GM18505 (cell line): ENCODE results near the gene NPLOC4.
A peak's percentile ranks its signal among the peaks of the same experiment; 100 is the strongest.

Source experiments
- ATAC-seq: cut with Tn5 transposase; IDR thresholded peaks from one replicate; pipeline ENCODE4 v1.9.1; 2021; ENCODE audit not compliant: unreplicated experiment
- POLR2A ChIP-seq: IDR thresholded peaks from 4 replicates; pipeline ENCODE4 v1.6.1; 2011; ENCODE audit warnings: borderline replicate concordance; ENCODE audit not compliant: insufficient read depth, insufficient read length; ENCODE audit errors: extremely low read depth

NPLOC4 gene

DNA sequence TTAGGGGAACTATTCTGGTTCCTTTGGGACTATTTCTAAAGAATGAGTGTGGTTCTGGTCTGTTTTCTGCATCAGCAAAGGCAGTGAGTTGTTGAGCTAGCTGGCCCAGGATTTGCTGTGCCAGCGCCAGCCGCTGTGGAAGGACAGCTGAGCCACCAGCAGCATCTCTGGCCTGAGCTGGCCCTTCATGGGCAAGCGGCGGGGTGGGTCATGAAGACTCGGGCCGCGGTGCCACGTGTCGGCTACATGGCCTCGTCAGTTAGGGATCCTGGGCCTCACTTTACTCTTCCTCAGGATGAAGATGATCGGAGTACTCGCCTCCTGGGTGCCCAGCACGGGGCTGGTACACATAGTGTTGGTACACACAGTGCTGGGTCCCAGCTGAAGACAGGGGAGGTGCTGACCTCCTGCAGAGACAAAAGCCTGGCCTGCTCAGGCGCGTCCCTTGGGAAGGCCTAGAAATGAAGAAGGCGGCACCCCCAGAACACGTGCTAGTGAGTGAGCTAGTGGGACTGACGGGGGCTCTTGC lies 66.9 kb downstream of the NPLOC4 start:
- no peak for TF ChIP-seq POLR2A
- ATAC-seq = no peak

DNA sequence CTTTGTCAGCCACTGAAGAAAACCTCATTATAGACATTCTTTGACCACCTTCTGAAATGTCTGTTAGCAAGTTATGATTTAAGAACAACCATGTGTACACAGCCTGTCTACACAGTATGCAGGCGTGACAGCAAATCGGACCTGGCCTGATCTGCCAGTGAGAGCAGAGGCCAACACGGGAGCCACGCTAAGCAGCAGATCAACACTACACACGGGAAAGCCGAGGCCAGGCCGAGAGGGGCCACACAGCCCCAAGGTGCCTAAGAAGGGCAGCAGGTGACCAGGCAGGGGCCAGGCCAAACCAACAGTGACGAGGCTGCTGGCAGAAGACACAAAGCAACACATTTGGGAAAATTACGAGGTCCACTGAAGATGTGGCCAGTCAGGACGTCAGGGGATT lies 68.5 kb downstream of the NPLOC4 start:
- no peak for ATAC-seq
- no peak for TF ChIP-seq POLR2A

DNA sequence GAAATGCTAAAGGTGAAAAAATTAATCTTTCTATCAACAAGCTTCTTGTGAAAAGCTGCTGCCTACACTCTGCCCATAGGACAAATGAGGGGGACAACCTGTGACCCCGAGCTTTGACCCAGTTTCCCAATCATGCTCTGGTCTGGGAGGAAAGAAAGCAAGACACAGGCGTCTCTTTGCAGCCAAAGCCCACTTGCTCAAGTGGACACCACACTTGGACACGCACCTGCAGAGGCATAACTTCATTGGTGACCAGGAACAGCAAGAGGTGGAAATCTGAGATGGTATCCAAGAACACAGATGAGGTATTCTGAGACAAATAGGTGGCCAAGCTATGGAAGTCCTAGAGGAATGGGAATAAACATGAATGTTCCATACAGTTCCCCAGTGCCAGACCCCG lies 69.7 kb downstream of the NPLOC4 start:
- no peak for TF ChIP-seq POLR2A
- ATAC-seq = no peak

- TF ChIP-seq POLR2A = no peak
- ATAC-seq = no peak
These were observed 70.3 kb downstream of the NPLOC4 start for GRCh38 chr17:81566461-81567126.

DNA sequence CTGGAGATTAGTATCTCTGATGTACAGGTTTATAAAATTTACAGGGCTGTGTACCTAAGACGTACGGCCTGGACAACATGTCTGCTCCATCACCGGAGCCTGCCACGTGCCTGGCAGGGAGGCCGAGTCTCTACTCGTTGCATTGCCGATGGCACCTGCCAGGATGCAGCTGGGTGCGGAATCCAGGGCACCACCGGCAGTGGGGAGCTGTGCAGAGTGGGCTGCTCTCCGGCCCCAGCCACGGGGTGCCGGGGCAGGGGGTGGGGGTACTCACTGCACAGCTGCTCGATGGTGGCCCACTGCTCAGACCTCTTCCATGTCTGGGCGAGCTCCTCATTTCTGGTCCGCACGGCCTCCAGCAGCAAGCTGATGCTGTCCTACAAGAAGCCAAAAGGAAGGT lies 71.7 kb downstream of the NPLOC4 start:
- no peak for ATAC-seq
- no peak for TF ChIP-seq POLR2A

DNA sequence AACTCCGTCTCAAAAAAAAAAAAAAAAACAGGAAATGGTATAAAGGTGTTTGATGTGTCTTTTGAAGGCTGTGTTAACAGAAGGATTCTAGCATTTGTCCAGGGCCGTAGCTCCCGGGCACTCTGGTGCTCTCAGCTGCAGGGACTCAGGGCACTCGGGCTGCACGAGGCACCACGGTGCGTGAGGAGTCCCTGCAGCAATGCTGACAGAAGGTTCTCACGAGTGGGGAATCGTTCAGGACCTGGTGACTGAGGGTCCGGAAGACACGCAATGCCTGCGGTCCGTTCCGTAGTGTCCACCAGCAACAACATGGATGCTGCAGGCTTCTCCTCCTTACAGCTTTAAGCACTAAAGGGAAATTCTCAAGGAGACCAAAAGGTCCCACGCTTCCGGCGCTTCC lies 72.1 kb downstream of the NPLOC4 start:
- no peak for TF ChIP-seq POLR2A
- ATAC-seq = no peak

DNA sequence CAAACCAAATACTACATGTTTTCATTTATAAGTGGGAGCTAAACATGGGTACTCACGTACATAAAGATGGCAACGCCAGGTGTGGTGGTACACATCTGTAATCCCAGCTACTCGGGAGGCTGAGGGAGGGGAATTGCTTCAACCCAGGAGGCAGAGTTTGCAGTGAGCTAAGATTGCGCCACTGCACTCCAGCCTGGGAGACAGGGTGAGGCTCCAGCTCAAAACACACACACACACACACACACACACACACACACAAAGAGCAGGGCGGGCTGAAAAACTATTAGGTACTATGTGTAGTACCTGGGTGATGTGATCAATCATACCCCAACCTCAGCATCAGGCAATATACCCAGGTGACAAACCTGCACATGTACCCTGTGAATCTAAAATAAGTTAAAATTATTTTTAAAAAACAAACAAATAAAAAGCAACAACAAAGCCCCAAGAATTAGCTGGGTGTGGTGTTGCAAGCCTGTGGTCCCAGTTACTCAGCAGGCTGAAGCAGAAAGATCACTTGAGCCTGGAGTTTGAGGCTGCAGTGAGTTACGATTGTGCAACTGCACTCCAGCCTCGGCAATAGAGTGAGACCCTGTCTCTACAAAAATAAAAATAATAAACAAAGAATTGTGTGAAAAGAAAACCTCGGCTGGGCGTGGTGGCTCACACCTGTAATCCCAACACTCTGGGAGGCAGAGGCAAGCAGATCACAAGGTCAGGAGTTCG lies 72.9 kb downstream of the NPLOC4 start:
- TF ChIP-seq POLR2A = no peak
- ATAC-seq = no peak

- TF ChIP-seq POLR2A = no peak
- no peak for ATAC-seq
These were observed 75.4 kb downstream of the NPLOC4 start for GRCh38 chr17:81561494-81561885.

GRCh38 chr17:81558941-81559806 lies 77.7 kb downstream of the NPLOC4 start:
- no peak for ATAC-seq
- TF ChIP-seq POLR2A = no peak

- TF ChIP-seq POLR2A = no peak
These were observed 78.8 kb downstream of the NPLOC4 start for GRCh38 chr17:81558115-81558468.

GRCh38 chr17:81557276-81558114 lies 79.4 kb downstream of the NPLOC4 start:
- ATAC-seq = no peak
- peak; percentile 17 for TF ChIP-seq POLR2A

More at GRCh38 chr17:81558115-81558468, 78.8 kb downstream of the NPLOC4 start:
- ATAC-seq = no peak

GRCh38 chr17:81556863-81557262 lies 80.0 kb downstream of the NPLOC4 start:
- ATAC-seq = no peak
- TF ChIP-seq POLR2A = no peak
